Gastroesophageal sphincter (tissue), 4 donors: ENCODE data around the gene SFTPB. TPM values are rescaled to one million over a fixed set of nuclear protein-coding genes. Genes with fewer than 3 reads are reported as not detected.
A peak's percentile ranks its signal among the peaks of the same experiment; 100 is the strongest.

Experiments used
- ATAC-seq: fragments of 150-250 bp; one replicate; pipeline ENCODE4 v1.9.1; 2016; ENCODE audit warnings: mild to moderate bottlenecking, moderate library complexity
- H3K27ac ChIP-seq, 4 donors: fragments of 200-600 bp; sonication (generic) in 3 of 4; 1 replicate in 3 of 4; 2 replicates in 1 of 4; pipeline ENCODE4 v1.5.1; 2016 to 2019
- H3K27me3 ChIP-seq: fragments of 200-600 bp; sonication (generic); one replicate; pipeline ENCODE4 v1.5.1; 2019
- H3K36me3 ChIP-seq, 2 donors: fragments of 200-600 bp; sonication (generic); one replicate each; pipeline ENCODE4 v1.5.1; 2019; ENCODE audit warnings: control low read depth in 1 of 2
- H3K4me1 ChIP-seq, 3 donors: fragments of 200-600 bp; sonication (generic); 1 replicate in 2 of 3; 2 replicates in 1 of 3; pipeline ENCODE4 v1.5.1; 2016 to 2019; ENCODE audit warnings: control low read depth in 2 of 3
- H3K4me3 ChIP-seq, 2 donors: fragments of 200-600 bp; sonication (generic); one replicate each; pipeline ENCODE4 v1.5.1; 2019; ENCODE audit warnings: mild to moderate bottlenecking in 1 of 2, moderate library complexity in 1 of 2
- H3K9me3 ChIP-seq, 3 donors: fragments of 200-600 bp; sonication (generic); one replicate each; pipeline ENCODE4 v1.5.1; 2017 to 2019; ENCODE audit warnings: control low read depth in 2 of 3
- CTCF ChIP-seq, 4 experiments: fragments of 200-600 bp in 2 of 4; fragments of 450-650 bp in 2 of 4; sonication (generic) in 1 of 4; IDR thresholded peaks; one replicate each; pipeline ENCODE4 v1.5.1; 2017 to 2019; ENCODE audit warnings: antibody characterized with exemption in 4 of 4, mild to moderate bottlenecking in 2 of 4, moderate library complexity in 2 of 4
- EP300 ChIP-seq: sonication (generic); formaldehyde crosslinking; IDR thresholded peaks from one replicate; pipeline ENCODE4 v1.6.1; 2017; ENCODE audit warnings: antibody characterized with exemption, mild to moderate bottlenecking
- POLR2A ChIP-seq, 2 donors: fragments of 450-650 bp; IDR thresholded peaks; one replicate each; pipeline ENCODE4 v1.6.1; 2017; ENCODE audit warnings: antibody characterized with exemption in 2 of 2, mild to moderate bottlenecking in 2 of 2, moderate library complexity in 1 of 2
- POLR2AphosphoS5 ChIP-seq: sonication (generic); formaldehyde crosslinking; IDR thresholded peaks from one replicate; pipeline ENCODE4 v1.6.1; 2017; ENCODE audit warnings: antibody characterized with exemption
- WGBS, 2 donors: methylation state at CpG; one replicate each; pipeline ENCODE4 v1.1.5; 2018; ENCODE audit warnings: low coverage in 1 of 2; 5-methylcytosine and 5-hydroxymethylcytosine counted together
- total RNA-seq, 4 donors: library from RNA; depleted of rRNA; stranded (reverse); fragments of >200 nt; gene quantifications; one replicate each; pipeline ENCODE4 v1.1.0, GENCODE V29; 2016

The SFTPB gene
- total RNA-seq, 4 donors from 2014 or later: not detected

- Histone ChIP-seq H3K9me3 (no peaks in the 10 kb centered on the region), H3K36me3 (no peaks in the 10 kb centered on the region), H3K4me1 (no peaks in the 10 kb centered on the region), H3K4me3 (no peak overlapping the region), H3K27ac (no peak overlapping the region), H3K27me3 (no peaks in the 10 kb centered on the region)
- ATAC-seq: no peak
- TF ChIP-seq CTCF (IDR thresholded peaks at IDR 0.05) (no peak), POLR2A (IDR thresholded peaks at IDR 0.05) (no peak), EP300 (no peak), POLR2AphosphoS5 (no peak)
- WGBS, 2 donors: 88 to 100% methylated on average over 2 to 4 of the region's 4 CpGs
Observed at GRCh38 chr2:85690932-85691331, 22.9 kb upstream of the SFTPB start.

- no peak for ATAC-seq
- H3K9me3 ChIP-seq: no peaks in the 10 kb centered on the region
- 63% methylated on average over 4 of the region's 4 CpGs; no CpG with 5 or more reads in 1 of the 2 donors for WGBS, 2 donors
Observed at GRCh38 chr2:85684806-85685205, 16.8 kb upstream of the SFTPB start.

GRCh38 chr2:85684380-85684779 lies 16.4 kb upstream of the SFTPB start:
- 86 to 88% methylated on average over 4 of the region's 4 CpGs for WGBS, 2 donors
- Histone ChIP-seq H3K36me3 (no peaks in the 10 kb centered on the region), H3K4me3 (no peak overlapping the region), H3K27ac (no peak overlapping the region), H3K4me1 (peaks cover 0 to 6% (median 0%) of the 10 kb centered on the region in 3 donors), H3K9me3 (no peaks in the 10 kb centered on the region), H3K27me3 (no peaks in the 10 kb centered on the region)
- no peak for TF ChIP-seq CTCF (IDR thresholded peaks at IDR 0.05)
- TF ChIP-seq POLR2AphosphoS5: no peak
- TF ChIP-seq EP300: no peak
- TF ChIP-seq POLR2A (IDR thresholded peaks at IDR 0.05): no peak
- no peak for ATAC-seq

More at GRCh38 chr2:85684806-85685205, 16.8 kb upstream of the SFTPB start:
- Histone ChIP-seq H3K36me3 (no peaks in the 10 kb centered on the region), H3K27ac (no peak overlapping the region), H3K27me3 (no peaks in the 10 kb centered on the region), H3K4me3 (no peak overlapping the region), H3K4me1 (peaks cover 0 to 4% (median 0%) of the 10 kb centered on the region in 3 donors)
- TF ChIP-seq CTCF (IDR thresholded peaks at IDR 0.05) (no peak), POLR2A (IDR thresholded peaks at IDR 0.05) (no peak), EP300 (no peak), POLR2AphosphoS5 (no peak)

GRCh38 chr2:85682378-85682777 lies 14.4 kb upstream of the SFTPB start:
- TF ChIP-seq EP300 (no peak), POLR2A (IDR thresholded peaks at IDR 0.05) (no peak), POLR2AphosphoS5 (no peak), CTCF (IDR thresholded peaks at IDR 0.05) (no peak)
- no peak for ATAC-seq
- Histone ChIP-seq H3K4me1 (peaks cover 0 to 15% (median 0%) of the 10 kb centered on the region in 3 donors), H3K27ac (peak overlapping the region in 1 of 4 donors; percentile 38), H3K4me3 (no peak overlapping the region), H3K27me3 (no peaks in the 10 kb centered on the region), H3K9me3 (no peaks in the 10 kb centered on the region), H3K36me3 (no peaks in the 10 kb centered on the region)
- WGBS, 2 donors: 60% methylated on average over 1 of the region's 5 CpGs; no CpG with 5 or more reads in 1 of the 2 donors

GRCh38 chr2:85681776-85682175 lies 13.8 kb upstream of the SFTPB start:
- no peak for ATAC-seq
- Histone ChIP-seq H3K27ac (peak overlapping the region in 3 of 4 donors; percentile 7 to 38 (median 20)), H3K36me3 (no peaks in the 10 kb centered on the region), H3K9me3 (no peaks in the 10 kb centered on the region), H3K27me3 (no peaks in the 10 kb centered on the region), H3K4me1 (peaks cover 0 to 16% (median 0%) of the 10 kb centered on the region in 3 donors), H3K4me3 (no peak overlapping the region)
- no peak for TF ChIP-seq CTCF (IDR thresholded peaks at IDR 0.05)
- TF ChIP-seq POLR2AphosphoS5: no peak
- TF ChIP-seq POLR2A (IDR thresholded peaks at IDR 0.05): no peak
- TF ChIP-seq EP300: no peak
- WGBS, 2 donors: 91% methylated on average over 1 of the region's 1 CpG; no CpG with 5 or more reads in 1 of the 2 donors
